Liver (tissue), 3 donors: Measurements from ENCODE around the gene LMF1.

ENCODE experiments used
- ATF3 ChIP-seq: IDR thresholded peaks from 2 replicates; pipeline ENCODE4 v1.6.1; 2016; ENCODE audit warnings: antibody characterized with exemption
- CTCF ChIP-seq: fragments of 150-350 bp; IDR thresholded peaks from 2 replicates; pipeline ENCODE4 v1.5.1; 2017; ENCODE audit warnings: improper control_type of control experiment, low read depth, low read length; ENCODE audit not compliant: missing input control
- GABPA ChIP-seq, 2 donors: IDR thresholded peaks in 1 of 2; conservative IDR thresholded peaks in 1 of 2; 2 replicates each; pipeline ENCODE4 v1.6.1; 2016; ENCODE audit warnings: antibody characterized with exemption in 2 of 2, mild to moderate bottlenecking in 1 of 2, moderate library complexity in 1 of 2
- MAX ChIP-seq: IDR thresholded peaks from 2 replicates; pipeline ENCODE4 v1.6.1; 2016; ENCODE audit warnings: antibody characterized with exemption
- REST ChIP-seq: IDR thresholded peaks from 2 replicates; pipeline ENCODE4 v1.6.1; 2016; ENCODE audit warnings: antibody characterized with exemption, mild to moderate bottlenecking
- TAF1 ChIP-seq: conservative IDR thresholded peaks from 2 replicates; pipeline ENCODE4 v1.6.1; 2016; ENCODE audit warnings: antibody characterized with exemption, mild to moderate bottlenecking
- YY1 ChIP-seq: IDR thresholded peaks from 2 replicates; pipeline ENCODE4 v1.6.1; 2016; ENCODE audit warnings: antibody characterized with exemption, mild to moderate bottlenecking
- donor health status: healthy.
- donor health status: healthy.

- no peak for TF ChIP-seq CTCF
- no peak for TF ChIP-seq YY1
- no peak for TF ChIP-seq GABPA (IDR thresholded peaks at IDR 0.05 in 1 of 2, conservative IDR thresholded peaks at IDR 0.05 in 1 of 2)
- no peak for TF ChIP-seq REST
- no peak for TF ChIP-seq TAF1
- TF ChIP-seq MAX = no peak
- TF ChIP-seq ATF3 = no peak
Observed at GRCh38 chr16:830871-831570, 139.8 kb downstream of the LMF1 start.
